Uterus (tissue), 2 donors: ENCODE measurements around the gene HS6ST1.

ENCODE experiments used
- POLR2A ChIP-seq, 2 donors: fragments of 450-650 bp; IDR thresholded peaks; one replicate each; pipeline ENCODE4 v1.6.1; 2016; ENCODE audit warnings: antibody characterized with exemption in 2 of 2, mild to moderate bottlenecking in 1 of 2, moderate library complexity in 1 of 2
- TF ChIP-seq, protein P1 (sequence below), 4 experiments: fragments of 200-600 bp in 2 of 4; fragments of 450-650 bp in 2 of 4; sonication (generic) in 2 of 4; IDR thresholded peaks; one replicate each; pipeline ENCODE4 v1.5.1; 2016 to 2019; ENCODE audit warnings: antibody characterized with exemption in 4 of 4, mild to moderate bottlenecking in 2 of 4, moderate library complexity in 1 of 4

DNA sequence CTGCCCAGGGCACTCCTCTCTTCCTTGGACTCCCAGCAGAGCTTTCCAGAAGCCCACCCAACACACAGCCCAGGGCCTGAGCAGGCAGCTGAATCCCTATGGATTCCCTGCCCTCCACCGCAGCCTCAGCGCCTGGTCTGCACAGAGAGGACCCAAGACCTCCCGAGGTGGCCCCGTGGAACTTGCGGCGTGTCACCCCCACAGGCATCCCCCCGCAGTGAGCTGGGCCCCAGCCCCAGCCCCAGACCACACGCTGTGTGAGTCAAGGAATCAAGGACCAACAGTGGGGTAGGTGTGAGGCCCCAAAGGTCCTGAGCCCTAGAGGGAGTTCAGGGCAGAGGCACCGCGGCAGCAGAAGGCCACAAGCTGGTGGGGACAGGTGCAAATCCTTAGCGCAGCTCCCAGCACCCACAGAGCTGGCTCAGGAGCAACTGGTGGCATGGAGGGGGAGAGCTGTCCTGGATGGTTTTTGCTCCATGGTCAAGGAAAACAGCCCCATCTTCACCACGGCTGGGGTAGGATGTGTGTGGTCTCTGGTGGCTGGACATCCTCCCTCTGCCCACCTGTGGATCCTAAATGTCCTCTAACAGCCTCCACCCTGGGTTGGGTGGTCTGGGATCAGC is 8.5 kb downstream of the HS6ST1 start:
- TF ChIP-seq, protein P1, sequence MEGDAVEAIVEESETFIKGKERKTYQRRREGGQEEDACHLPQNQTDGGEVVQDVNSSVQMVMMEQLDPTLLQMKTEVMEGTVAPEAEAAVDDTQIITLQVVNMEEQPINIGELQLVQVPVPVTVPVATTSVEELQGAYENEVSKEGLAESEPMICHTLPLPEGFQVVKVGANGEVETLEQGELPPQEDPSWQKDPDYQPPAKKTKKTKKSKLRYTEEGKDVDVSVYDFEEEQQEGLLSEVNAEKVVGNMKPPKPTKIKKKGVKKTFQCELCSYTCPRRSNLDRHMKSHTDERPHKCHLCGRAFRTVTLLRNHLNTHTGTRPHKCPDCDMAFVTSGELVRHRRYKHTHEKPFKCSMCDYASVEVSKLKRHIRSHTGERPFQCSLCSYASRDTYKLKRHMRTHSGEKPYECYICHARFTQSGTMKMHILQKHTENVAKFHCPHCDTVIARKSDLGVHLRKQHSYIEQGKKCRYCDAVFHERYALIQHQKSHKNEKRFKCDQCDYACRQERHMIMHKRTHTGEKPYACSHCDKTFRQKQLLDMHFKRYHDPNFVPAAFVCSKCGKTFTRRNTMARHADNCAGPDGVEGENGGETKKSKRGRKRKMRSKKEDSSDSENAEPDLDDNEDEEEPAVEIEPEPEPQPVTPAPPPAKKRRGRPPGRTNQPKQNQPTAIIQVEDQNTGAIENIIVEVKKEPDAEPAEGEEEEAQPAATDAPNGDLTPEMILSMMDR (IDR thresholded peaks at IDR 0.05) = no peak
- no peak for TF ChIP-seq POLR2A (IDR thresholded peaks at IDR 0.05)
